SK-N-SH (cell line): ENCODE results near the gene GPR179.
"Not testable (repeated sequence)": the region's sequence is repeated elsewhere in the genome, so short reads cannot be mapped to it uniquely, and the experiment has no call there.

Experiments
- ELF1 ChIP-seq: IDR thresholded peaks from 2 replicates; pipeline ENCODE4 v1.4.0; 2012
- MXI1 ChIP-seq: IDR thresholded peaks from 2 replicates; pipeline ENCODE4 v1.6.1; 2012; ENCODE audit warnings: mild to moderate bottlenecking, low read depth, low read length, improper control_type of control experiment
- POLR2AphosphoS5 ChIP-seq: IDR thresholded peaks from 2 replicates; pipeline ENCODE4 v1.6.1; 2012; ENCODE audit warnings: low read depth, low read length
- TAF1 ChIP-seq: IDR thresholded peaks from 2 replicates; pipeline ENCODE4 v1.6.1; 2012; ENCODE audit warnings: low read depth, mild to moderate bottlenecking, low read length, moderate library complexity, borderline replicate concordance
- YY1 ChIP-seq: IDR thresholded peaks from 2 replicates; pipeline ENCODE4 v1.4.0; 2012; ENCODE audit warnings: low read depth, mild to moderate bottlenecking
- TF ChIP-seq, protein P1 (sequence below): IDR thresholded peaks from 2 replicates; pipeline ENCODE4 v1.6.1; 2012; ENCODE audit warnings: mild to moderate bottlenecking, low read depth, low read length, moderate library complexity
- TF ChIP-seq, protein P2 (sequence below): fragments of 200-600 bp; sonication (generic); IDR thresholded peaks from 2 replicates; pipeline ENCODE4 v1.6.1; 2017; ENCODE audit warnings: antibody characterized with exemption, mild to moderate bottlenecking, moderate library complexity

DNA sequence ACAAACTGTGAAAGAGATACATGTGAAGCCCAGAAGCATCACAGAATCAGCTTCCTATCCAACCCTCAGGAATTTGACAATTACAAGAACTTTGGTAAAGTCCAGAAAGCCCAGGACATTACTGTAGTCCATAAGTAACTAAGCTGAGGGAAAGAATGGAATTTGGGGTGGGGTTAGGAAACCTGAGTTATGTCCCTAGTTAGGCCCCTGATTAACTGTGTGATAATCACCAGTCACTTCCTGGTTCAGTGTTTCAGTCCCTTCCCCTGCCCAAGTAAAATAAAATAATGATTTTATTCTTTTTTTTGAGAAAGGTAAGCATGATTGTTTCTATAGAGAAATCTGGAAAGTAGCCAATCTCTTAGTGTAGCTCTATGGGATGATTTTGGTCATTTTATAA lies 57.8 kb downstream of the GPR179 start:
- TF ChIP-seq, protein P1, sequence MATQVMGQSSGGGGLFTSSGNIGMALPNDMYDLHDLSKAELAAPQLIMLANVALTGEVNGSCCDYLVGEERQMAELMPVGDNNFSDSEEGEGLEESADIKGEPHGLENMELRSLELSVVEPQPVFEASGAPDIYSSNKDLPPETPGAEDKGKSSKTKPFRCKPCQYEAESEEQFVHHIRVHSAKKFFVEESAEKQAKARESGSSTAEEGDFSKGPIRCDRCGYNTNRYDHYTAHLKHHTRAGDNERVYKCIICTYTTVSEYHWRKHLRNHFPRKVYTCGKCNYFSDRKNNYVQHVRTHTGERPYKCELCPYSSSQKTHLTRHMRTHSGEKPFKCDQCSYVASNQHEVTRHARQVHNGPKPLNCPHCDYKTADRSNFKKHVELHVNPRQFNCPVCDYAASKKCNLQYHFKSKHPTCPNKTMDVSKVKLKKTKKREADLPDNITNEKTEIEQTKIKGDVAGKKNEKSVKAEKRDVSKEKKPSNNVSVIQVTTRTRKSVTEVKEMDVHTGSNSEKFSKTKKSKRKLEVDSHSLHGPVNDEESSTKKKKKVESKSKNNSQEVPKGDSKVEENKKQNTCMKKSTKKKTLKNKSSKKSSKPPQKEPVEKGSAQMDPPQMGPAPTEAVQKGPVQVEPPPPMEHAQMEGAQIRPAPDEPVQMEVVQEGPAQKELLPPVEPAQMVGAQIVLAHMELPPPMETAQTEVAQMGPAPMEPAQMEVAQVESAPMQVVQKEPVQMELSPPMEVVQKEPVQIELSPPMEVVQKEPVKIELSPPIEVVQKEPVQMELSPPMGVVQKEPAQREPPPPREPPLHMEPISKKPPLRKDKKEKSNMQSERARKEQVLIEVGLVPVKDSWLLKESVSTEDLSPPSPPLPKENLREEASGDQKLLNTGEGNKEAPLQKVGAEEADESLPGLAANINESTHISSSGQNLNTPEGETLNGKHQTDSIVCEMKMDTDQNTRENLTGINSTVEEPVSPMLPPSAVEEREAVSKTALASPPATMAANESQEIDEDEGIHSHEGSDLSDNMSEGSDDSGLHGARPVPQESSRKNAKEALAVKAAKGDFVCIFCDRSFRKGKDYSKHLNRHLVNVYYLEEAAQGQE, result not testable (repeated sequence)
- not testable (repeated sequence) for TF ChIP-seq POLR2AphosphoS5, MXI1, ELF1, TAF1, YY1
- TF ChIP-seq, protein P2, sequence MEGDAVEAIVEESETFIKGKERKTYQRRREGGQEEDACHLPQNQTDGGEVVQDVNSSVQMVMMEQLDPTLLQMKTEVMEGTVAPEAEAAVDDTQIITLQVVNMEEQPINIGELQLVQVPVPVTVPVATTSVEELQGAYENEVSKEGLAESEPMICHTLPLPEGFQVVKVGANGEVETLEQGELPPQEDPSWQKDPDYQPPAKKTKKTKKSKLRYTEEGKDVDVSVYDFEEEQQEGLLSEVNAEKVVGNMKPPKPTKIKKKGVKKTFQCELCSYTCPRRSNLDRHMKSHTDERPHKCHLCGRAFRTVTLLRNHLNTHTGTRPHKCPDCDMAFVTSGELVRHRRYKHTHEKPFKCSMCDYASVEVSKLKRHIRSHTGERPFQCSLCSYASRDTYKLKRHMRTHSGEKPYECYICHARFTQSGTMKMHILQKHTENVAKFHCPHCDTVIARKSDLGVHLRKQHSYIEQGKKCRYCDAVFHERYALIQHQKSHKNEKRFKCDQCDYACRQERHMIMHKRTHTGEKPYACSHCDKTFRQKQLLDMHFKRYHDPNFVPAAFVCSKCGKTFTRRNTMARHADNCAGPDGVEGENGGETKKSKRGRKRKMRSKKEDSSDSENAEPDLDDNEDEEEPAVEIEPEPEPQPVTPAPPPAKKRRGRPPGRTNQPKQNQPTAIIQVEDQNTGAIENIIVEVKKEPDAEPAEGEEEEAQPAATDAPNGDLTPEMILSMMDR, result not testable (repeated sequence)
